Measurements from ENCODE around the gene OR6N1.

DNA sequence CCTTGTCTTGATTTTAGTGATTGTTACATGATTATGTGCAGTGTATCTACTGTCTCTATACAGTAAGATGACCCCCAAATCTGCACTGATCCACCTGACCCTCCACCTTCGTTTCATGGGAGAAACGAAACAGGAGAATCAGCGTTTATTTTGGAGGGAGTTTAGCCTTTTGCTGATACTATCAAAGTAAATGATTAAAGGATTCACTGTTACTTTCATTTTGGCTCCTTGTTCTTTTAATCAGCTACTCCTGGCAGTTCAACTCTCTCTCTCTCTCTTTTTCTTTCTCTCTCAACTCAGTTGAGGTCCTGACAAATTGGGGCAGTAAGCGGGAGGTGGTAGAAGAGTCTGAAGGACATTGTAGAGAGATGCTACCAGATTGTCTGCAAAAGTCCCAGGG lies 41.5 kb downstream of the OR6N1 start:
- no peak for TF ChIP-seq POLR2A (IDR thresholded peaks at IDR 0.05)
- TF ChIP-seq, protein P1, sequence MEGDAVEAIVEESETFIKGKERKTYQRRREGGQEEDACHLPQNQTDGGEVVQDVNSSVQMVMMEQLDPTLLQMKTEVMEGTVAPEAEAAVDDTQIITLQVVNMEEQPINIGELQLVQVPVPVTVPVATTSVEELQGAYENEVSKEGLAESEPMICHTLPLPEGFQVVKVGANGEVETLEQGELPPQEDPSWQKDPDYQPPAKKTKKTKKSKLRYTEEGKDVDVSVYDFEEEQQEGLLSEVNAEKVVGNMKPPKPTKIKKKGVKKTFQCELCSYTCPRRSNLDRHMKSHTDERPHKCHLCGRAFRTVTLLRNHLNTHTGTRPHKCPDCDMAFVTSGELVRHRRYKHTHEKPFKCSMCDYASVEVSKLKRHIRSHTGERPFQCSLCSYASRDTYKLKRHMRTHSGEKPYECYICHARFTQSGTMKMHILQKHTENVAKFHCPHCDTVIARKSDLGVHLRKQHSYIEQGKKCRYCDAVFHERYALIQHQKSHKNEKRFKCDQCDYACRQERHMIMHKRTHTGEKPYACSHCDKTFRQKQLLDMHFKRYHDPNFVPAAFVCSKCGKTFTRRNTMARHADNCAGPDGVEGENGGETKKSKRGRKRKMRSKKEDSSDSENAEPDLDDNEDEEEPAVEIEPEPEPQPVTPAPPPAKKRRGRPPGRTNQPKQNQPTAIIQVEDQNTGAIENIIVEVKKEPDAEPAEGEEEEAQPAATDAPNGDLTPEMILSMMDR (IDR thresholded peaks at IDR 0.05), result no peak
- no peak for TF ChIP-seq EP300 (IDR thresholded peaks at IDR 0.05)

Data from tibial nerve (tissue), 4 donors.